Hepatocyte (in vitro differentiated cells): ENCODE measurements around the gene SCO1.

Experiments used
- CTCF ChIP-seq: fragments of 200-600 bp; sonication (generic); IDR thresholded peaks from 2 replicates; pipeline ENCODE4 v1.5.1; 2016; ENCODE audit warnings: antibody characterized with exemption, mild to moderate bottlenecking; ENCODE audit not compliant: poor library complexity
- EZH2 ChIP-seq: fragments of 200-600 bp; sonication (generic); IDR thresholded peaks from 2 replicates; pipeline ENCODE4 v1.6.1; 2016; ENCODE audit warnings: antibody characterized with exemption, mild to moderate bottlenecking, borderline replicate concordance

DNA sequence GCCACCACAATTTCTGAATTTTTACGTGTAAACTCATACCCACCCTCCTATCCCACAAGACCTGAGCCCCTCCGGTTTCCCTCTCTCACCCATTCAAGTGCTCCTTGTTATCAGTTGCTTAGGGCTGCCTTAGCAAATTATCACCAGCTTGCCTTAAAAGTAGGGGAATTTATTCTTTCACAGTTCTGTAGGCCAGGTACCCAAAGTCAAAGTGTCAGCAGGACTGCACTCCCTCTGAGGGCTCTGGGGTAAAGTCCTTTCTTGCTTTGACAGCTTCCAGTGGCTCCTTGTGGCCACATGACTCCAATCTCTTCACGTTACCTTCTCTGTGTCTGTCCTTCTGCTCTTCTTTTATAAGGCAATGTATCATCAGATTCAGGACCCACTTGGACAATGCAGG lies 40.4 kb upstream of the SCO1 start:
- TF ChIP-seq CTCF, result no peak
- TF ChIP-seq EZH2, result no peak
